GM12801 (cell line): ENCODE results near the gene ERICH2.

Experiments
- CTCF ChIP-seq: IDR thresholded peaks from one replicate; pipeline ENCODE4 v1.5.1; 2011; ENCODE audit warnings: control low read depth; ENCODE audit not compliant: insufficient read length; ENCODE audit errors: extremely low read depth

ERICH2 gene

GRCh38 chr2:170820757-170821530 lies 50.8 kb downstream of the ERICH2 start:
- TF ChIP-seq CTCF, result no peak

- no peak for TF ChIP-seq CTCF
Measured at GRCh38 chr2:170821531-170822289, 51.5 kb downstream of the ERICH2 start.

- TF ChIP-seq CTCF, result no peak
Measured at GRCh38 chr2:170822290-170823087, 52.3 kb downstream of the ERICH2 start.

- TF ChIP-seq CTCF, result no peak
Measured at GRCh38 chr2:170823088-170823897, 53.1 kb downstream of the ERICH2 start.

GRCh38 chr2:170823898-170824215 lies 53.7 kb downstream of the ERICH2 start:
- TF ChIP-seq CTCF, result no peak

GRCh38 chr2:170824526-170825015 lies 54.4 kb downstream of the ERICH2 start:
- TF ChIP-seq CTCF, result no peak
